ENCODE results near the gene UTY.
"Not testable (repeated sequence)": the region's sequence is repeated elsewhere in the genome, so short reads cannot be mapped to it uniquely, and the experiment has no call there.

The UTY gene

DNA sequence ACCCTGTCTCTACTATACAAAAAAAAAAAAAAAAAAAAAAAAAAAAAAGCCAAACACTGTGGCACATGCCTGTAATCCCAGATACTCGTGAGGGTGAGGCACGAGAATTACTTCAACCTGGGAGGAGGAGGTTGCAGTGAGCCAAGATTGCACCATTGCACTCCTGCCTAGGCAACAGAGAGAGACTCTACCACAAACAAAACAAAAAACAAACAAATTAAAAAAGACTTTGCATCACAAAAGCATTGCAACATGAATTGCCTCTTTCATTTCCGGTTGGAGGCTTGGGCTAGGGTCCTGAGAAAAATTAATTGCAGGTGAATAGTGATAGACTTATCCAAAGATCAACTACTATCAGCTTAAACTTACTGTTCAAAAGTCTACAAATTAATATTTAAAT lies 180.4 kb downstream of the UTY start:
- DNase-seq (ENCODE audit: low spot score), result no peak

DNA sequence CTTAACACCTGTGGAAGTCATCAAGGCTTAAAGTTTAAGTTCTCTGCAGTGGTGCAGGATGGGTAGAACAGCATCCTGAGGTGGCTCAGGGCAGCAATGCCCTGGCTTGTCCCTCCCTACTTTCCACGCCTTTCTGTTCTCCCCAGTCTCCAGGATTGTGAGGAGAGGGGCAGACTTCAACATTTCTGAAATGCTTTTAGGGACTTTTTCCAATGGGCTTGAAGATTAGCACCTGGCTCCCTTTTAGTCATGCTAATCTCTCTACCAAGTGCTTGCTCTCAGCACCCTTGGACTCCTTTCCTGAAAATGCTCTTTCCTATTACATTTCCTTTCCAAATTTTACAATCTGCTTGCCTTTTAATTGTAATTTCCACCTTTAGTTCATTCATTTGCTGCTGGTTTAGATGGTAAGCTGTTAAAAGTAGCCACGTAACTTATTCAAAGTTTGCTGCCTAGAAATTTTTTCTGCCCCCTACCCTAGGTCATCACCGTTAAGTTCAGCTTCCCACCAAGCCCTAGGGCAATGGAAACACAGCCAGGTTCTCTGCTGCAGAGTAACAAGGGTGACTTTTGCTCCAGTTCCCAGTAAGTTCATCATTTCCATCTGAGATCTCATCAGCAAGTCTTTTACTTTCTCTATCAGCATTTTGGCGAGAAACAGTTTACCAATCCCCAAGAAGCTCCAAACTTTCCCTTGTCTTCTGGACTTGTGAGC lies 183.5 kb downstream of the UTY start:
- DNase-seq (ENCODE audit: low spot score), result no peak

DNA sequence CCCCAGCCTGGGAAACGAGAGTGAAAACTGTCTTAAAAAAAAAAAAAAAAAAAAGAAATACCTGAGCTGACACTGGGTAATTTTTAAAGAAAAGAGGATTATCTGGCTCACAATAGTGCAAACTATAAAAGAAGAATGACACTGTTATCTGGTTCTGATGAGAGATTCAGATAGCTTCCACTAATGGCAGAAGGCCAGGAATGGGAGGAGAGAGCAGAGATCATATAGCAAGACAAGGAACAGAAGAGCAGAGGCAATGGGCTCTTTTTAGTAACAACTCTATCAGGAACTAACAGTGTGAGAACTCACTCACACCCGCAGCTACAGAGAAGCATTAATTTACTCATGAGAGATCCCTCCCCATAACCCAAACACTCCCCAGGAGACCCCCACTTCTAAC lies 184.8 kb downstream of the UTY start:
- DNase-seq (ENCODE audit: low spot score), result no peak

DNA sequence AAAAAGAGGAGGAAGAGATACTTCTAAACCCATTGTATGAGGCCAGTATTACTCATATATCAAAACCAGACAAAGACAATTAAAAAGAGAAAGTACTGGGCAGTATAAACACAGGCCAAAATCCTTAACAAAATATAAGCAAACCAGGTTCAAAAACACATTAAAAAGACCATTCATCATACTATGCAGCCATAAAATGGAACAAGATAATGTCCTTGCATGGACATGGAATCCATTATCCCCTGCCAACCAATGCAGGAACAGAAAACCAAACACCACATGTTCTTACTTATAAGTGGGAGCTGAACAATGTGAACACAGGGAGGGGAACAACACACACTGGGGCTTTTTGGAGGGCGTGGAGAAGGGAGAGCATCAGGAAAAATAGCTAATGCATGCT lies 188.6 kb downstream of the UTY start:
- DNase-seq (ENCODE audit: low spot score), result no peak

DNA sequence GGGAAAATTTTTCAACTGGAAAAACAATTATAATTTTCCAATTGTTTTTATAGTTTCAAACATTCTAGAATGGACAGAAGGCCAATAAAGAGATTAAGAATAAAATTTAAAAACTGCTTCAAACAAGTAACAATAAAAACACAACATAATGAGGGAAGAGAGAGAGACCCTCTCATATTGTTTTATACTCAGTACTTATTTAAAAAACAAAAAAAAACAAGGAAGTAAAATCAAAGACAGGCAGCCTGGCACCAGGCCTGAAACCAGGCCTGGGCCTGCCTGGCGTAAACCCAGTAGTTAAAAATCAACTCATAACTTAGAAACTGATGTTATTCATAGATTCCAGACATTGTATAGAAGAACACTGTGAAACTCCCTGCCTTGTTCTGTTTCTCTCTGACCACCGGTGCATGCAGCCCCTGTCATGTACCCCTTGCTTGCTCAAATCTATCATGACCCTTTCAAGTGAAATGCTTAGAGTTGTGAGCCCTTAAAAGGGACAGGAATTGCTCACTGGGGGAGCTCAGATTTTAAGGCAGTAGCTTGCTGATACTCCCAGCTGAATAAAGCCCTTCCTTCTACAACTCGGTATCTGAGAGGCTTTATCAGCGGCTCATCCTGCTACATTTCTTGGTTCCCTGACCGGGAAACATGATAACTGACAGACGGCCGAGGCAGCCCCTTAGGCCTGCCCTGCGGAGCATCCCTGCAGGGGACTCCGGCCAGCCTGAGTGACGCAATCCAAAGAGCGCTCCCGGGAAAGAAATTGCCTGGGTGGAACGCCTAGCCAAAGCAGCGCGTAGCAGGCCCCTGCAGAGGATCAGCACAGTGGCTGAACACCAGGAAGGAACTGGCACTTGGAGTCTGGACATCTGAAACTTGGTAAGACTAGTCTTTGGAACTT lies 197.4 kb downstream of the UTY start:
- DNase-seq (ENCODE audit: low spot score), result not testable (repeated sequence)

DNA sequence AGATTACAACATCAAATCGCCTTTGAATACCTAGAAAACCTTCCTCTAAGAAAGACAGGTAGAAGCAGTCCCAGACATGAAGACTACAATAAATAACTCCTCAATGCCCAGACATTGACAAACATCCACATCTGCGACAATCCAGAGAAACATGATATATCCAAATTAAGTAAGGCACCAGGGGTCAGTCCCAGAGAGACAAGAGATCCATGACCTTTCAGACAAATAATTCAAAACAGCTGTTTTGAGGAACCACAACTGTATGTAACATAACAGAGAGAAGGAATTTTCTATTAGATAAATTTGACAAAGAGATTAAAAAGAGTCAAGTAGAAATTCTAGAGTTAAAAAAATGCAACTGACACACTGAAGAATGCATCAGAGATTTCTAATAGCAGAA lies 200.3 kb downstream of the UTY start:
- DNase-seq (ENCODE audit: low spot score), result no peak

DNA sequence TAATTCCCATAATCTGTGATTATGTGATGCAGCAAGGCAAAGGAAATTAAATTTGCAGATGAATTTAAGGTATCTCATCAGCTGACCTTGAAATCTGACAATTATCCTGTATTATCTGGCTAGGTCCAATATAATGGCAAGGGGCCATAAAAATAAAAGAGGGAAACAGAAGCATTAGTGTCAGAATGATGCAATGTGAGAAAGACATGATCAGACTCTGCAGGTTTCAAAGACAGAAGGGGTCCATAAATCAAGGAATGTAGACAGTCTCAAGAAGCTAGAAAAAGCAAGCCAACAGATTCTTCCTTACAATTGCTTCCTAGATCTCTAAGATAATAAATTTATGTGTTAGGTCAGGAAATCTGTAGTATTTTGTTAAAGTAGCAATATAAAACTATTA lies 208.1 kb downstream of the UTY start:
- no peak for DNase-seq (ENCODE audit: low spot score)

DNA sequence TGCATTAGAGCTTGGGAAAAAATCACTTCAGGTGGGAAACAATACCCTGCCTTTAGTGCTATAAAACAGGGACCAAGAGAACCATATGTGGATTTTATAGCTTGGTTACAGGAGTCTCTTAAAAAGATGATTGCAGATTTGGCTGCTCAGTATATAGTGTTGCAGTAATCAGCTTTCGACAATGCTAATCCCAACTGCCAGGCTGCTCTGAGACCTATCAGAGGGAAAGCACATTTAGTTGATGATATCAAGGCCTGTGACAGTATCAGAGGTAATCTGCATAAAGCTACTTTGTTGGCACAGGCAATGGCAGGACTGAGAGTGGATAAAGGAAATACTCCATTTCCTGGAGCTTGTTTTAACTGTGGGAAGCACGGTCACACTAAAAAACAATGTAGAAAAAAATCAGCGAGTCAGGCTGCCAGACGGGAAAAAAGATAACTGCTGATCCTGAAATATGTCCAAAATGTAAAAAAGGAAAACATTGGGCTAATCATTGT lies 225.8 kb downstream of the UTY start:
- DNase-seq (ENCODE audit: low spot score), result not testable (repeated sequence)

DNA sequence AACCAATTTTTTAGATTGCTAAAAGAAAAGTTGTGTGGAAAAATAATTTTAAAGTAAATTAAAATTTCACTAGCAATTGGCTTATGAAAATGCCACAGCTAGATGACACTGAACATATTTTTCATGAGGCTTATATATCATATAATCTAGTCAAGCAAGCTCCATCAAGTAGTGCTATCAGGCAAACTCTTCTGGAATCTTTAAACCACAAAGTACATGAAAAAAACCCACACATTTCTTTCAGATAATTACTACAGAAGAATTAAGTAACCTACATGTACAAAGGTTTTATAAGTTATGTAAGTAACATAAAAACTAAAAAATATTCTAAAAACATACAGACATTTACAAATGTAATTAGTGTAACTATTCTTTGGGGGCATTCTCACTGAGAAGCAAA lies 229.4 kb downstream of the UTY start:
- DNase-seq (ENCODE audit: low spot score), result no peak

DNA sequence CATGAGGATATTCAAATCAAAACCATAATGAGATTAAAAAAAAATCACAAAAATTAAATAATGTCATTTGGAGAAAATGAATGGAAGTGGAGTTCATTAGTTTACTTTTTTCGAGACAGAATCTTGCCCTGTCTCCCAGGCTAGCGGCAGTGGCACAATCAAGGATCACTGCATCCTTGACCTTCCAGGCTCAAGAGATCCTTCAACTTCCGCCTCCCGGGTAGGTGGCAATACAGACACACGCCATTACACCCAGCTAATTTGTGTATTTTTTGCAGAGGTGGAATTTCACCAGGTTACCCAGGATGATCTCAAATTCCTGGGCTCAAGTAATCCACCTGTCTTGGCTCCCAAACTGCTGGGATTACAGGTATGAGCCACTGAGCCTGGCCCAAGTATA lies 236.1 kb downstream of the UTY start:
- DNase-seq (ENCODE audit: low spot score), result no peak

DNA sequence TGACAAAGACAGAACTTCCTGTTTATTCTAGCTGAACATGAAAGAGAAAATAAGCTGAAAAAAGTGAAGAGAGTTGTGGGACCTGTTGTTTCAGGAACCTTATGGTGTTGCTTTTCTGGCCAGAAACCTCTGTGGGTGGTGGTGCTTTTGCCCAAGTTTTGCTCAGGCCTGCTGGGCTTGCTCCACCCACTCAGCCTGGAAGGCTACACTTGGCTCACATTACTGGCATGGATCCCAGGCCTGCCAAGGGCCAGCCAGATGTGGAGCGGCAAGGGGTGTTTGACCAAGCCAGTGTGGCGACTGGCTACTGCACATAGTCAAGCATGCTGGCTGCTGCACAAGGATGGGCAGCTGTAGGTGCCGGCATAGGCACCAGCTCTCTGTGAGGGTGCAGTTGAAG lies 245.9 kb downstream of the UTY start:
- DNase-seq (ENCODE audit: low spot score), result no peak

DNA sequence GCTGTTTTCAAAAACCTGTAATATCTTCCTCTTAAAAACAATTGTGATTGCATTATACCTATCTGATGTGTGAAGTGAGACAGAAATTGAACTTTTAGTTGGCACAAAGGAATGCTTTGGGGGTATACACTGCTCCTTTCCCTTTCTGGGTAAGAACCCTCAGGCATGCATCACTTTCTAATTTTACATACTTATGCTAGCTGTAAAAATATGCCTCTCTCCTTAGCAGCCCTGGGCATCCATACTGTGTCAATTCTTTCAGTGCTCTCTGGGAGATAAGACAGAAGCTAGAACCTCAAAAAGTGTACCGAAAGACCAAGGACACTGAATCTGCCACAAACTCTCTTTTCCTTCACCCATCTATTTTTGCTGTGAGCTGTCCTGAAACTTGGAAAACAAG lies 246.7 kb downstream of the UTY start:
- DNase-seq (ENCODE audit: low spot score), result no peak

DNA sequence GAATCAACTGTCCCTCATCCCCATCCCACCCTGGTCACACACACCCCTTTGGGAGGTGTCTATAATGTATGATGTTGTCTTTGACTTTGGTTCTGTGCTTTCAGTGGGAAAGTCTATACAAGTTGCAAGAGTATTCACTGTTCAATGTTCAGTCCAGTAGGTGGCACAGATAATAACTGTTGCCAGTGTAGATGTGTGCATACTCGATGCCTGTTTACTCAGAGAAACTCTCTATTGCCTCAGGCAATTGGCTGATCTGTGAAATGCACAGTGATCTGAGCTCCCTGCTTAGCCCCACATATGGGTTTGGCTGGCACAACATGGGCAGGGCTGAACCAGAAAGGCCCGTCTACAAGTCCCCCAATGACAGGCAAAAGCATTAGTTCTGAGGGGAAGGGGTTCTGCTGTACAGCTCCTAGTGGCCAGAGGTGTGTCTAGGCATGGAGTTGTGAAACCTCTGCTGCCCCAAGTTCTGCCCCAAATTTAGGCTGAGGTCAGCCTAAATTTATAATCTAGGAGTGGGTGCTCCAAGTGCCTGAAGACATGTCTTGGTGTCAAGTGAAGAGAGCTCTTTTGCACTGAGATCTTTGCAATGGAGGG lies 252.4 kb downstream of the UTY start:
- no peak for DNase-seq (ENCODE audit: low spot score)

DNA sequence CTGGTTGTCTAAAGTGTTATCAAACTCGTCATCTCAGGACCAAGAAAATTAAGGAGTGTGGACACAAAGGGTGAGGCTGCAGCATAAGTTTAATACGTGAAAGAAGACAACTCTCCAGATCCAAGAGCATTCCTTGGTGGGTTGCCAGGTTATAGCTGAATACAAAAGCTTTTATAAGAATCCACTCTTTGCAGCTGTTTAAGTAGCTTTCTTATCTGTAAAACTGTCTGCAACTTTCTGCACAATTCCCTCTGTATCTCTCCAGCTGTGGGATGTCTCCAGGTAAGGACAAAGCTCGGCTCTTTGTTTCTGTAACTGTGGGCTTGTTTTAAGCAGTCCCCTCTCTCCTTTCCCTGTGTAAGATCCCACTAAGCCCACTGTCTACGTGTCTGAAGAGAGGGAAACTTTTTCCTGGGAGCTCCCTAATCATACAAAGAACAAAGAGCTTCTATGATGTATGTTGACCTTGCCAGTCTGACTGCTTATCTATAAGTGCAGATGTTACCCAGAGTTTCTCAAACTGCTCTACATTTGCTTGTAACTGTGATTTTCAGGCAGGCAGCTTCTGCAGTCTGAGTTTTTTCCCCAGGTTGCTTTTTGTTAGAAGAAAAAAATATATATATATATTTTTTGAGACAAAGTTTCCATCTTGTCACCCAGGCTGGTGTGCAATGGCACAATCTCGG lies 268.7 kb downstream of the UTY start:
- no peak for DNase-seq (ENCODE audit: low spot score)

DNA sequence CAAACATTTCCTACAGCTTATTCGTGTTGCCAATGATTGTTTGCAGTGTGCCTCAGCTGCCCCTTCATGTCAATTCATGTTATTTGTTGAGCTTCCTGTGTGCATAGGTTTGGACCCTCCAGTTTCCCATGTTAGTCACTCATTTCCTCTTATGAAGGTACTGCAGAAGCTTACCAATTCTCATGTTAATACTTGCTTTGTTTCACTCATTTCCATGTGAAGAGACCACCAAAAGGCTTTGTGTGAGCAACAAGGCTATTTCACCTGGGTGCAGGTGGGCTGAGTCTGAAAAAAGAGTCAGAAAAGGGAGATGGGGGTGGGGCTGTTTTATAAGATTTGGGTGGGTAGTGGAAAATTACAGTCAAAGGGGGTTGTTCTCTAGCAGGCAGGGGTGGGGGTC lies 274.6 kb downstream of the UTY start:
- DNase-seq (ENCODE audit: low spot score), result no peak

Measured in germinal center (tissue), 1 donor.